H1 (cell line): ENCODE results near the gene ACTR6. TPM values are rescaled to one million over a fixed set of nuclear protein-coding genes. Genes with fewer than 3 reads are reported as not detected.

Experiments used
- CHD7 ChIP-seq: fragments of 300-600 bp; sonication (generic); IDR thresholded peaks from 2 replicates; pipeline ENCODE4 v1.7.1; 2012; ENCODE audit warnings: low read length, moderate library complexity, mild to moderate bottlenecking, inconsistent platforms; ENCODE audit not compliant: insufficient replicate concordance
- polyA plus RNA-seq, 7 experiments: library from polyadenylated mRNA; depleted of rRNA in 3 of 7; stranded (reverse) in 5 of 7; unstranded in 2 of 7; fragments of >200 nt in 5 of 7; fragments of 200-250 nt in 2 of 7; gene quantifications; 1 replicate in 5 of 7; 2 replicates in 1 of 7; 4 replicates in 1 of 7; pipeline versions ENCODE4 v1.2.1 to v1.2.3, GENCODE V29; 2011 to 2013; ENCODE audit warnings: missing spikeins in 2 of 7, mixed read lengths in 2 of 7
- total RNA-seq: library from RNA; stranded (reverse); fragmentation: NEBNext Ultra II Directional; extraction: Animal tissue kit (Norgen Biotek cat#: 25700); gene quantifications from 2 replicates; pipeline ENCODE4 v1.2.1, GENCODE V29; 2021

The ACTR6 gene
- total and polyA plus RNA-seq, 2 of the 8 experiments (the other 6 are each of a cell fraction or from before 2014, with no cell fraction given) = 10.2 to 36.8 TPM

DNA sequence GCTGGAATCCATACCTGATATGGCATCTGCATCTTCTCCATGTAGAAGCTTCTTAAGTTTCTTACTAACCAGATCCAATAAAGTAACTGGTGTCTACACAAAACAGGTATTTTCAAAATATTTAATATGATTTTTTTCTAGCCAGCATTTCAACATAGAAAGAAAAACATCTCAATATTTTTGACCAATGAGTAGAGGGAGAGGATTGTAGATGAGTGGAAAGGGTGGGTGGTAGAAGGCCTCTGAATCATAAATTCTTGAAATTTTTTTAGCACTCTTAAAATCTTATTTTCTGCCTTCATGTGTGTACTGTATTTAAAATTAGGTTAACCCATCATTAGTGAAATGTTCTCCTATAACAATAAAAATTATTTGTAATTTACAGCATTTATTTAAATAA lies 48.3 kb downstream of the ACTR6 start (continued):
- TF ChIP-seq CHD7 = no peak
